GM18499 (cell line): ENCODE results near the gene CFAP53.

Experiments used
- ATAC-seq: cut with Tn5 transposase; IDR thresholded peaks from one replicate; pipeline ENCODE4 v1.9.1; 2021; ENCODE audit warnings: moderate number of reproducible peaks; ENCODE audit not compliant: insufficient read depth, unreplicated experiment

The CFAP53 gene

DNA sequence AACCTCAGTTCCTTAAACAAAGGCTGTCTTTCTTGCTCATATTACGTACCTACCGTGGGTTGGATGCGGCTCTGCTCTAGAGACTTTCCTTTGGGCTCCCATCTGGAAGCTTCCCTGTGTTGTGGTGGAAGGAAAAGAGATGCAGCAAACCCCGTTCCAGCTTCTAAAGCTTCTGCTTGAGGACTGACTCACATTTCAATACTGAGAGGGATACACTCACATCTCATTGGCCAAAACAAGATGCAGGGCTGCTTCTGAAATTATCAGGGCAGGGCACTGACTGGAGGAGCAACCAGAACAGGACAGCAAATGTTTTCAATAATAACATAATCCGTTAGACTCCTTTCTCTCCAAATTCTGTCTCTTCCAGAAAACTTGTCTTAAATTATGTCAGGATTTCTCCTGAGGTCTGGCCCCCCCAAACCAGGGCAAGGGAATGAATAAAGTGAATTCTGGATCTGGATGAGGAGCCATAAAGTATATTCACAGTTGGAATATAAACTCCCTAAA, 66.9 kb downstream of the CFAP53 start:
- no peak for ATAC-seq

DNA sequence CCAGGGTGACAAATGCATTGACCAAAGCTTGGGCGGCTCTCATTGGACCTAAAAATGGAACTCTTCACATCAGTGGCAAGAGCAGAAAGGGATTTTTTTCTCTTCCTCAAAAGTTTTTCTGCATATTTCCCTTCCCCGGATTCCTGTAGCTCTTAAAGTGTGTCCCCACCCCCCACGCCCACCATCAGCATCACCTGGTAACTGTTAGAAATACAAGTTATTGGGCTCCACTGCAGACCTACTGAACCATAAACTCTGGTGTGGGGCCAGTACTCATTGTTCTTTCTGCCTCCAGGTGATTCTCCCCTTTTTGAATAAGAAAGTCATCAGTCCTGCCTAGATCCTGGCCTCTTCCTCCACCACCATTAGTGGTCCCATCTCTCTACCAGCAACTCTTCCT, 70.0 kb downstream of the CFAP53 start:
- ATAC-seq = no peak

DNA sequence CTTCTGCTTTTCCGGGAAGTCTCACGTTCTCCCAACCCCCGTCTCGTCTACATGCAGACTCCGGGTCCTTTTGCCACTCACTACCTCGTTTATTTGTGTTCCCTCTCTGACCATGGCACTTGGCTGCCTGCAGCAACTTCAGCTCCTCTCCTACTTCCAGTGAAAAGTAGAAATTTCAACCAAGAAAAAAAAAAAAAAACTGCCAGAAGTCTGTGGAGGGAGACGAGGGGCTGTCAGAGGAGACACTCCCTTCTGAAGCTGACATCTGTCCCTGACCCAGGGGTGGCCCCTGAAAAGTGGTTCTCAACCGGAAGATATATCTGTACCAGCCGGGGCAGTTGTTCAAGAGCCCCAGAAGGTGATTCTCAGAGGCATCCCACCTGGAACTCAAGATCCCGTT, 70.6 kb downstream of the CFAP53 start:
- ATAC-seq = no peak

DNA sequence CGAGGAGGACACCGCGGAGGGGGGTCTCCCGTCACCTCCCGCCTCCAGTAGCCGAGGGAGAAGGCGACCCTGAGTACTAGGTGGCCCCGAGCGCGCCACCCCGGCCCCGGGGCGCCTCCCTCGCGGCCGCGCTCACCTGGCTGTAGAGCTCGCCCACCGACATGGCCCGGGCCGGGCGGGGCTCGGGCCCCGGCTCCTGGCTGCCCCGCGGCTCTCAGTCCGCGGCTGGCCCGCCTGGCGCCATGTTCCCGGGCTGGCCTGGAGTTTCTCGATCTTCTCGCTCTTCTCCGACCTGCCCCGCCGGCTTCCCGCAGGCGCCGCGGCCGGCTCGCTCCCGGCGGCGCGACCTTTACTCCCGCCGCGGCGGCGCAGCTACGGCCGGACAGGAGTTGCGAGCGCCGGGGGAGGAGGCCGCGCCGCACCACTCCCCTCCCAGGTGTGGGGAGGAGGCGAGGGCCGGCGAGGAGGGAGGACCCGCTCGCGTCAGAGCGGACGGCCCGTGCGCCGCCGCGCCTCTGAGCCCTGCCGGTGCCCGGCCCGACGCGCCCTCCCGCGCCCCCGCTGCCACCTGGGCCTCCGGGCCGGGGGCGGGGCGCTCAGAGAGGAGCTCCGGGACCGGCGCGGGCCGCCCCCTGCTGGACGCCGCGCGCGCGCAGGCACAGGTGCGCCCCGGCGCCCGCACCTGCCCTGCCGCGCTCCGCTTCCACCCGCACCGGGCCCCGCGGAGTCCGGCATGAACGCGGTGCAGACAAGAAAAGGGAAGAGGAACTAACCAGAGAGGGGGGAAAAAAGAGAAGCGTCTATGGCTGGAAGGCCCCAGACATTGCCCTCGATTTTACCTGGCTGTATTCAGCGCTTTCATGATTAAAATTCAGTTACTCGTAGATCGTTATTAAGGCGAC, 71.4 kb downstream of the CFAP53 start, which contains the start of gene MYO5B:
Gene MYO5B (minus strand): TSS at position 517 of the 902 bp plus-strand sequence. CDS start 354 bp downstream, at position 163.
- ATAC-seq = no peak

DNA sequence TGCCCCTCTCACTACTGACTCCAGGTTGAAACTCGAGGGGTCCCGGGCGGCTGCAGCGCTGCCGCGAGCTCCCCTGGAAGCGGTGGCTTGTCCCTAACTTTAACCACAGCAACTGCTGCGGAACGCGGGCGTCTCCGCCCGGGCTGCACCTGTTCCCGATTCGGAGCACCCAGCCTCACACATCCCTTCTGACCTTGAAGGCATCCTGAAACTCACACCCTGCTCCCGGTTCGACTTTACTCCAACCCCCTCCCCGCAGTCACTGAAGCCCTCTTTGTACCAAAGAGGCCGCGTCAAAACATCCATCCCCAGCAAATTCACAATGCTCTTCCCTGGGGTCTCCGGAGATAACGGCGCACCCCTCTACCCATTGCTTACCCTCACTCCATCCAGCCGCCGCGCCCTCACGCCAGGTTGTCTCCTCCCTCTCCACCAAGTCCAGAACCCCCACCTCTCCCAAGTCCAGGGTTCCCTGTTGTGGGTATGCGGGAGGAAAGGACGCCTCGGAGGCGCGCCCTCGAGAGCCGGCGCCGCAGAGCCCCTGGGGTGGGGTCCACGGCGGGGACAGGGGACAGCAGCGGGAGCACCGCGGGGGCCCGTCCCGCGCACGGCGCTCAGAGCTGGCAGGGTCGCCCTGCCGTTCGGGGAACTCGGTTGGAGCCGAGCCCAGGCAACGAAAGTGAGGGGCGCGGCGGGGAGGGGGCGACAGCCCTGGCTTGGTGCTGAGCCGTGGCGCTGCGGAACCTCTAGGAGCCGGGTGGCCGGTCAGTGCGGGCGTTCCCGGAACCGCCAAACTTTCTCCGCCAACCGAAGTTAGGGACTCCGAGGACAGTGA, 72.3 kb downstream of the CFAP53 start:
- ATAC-seq = no peak

DNA sequence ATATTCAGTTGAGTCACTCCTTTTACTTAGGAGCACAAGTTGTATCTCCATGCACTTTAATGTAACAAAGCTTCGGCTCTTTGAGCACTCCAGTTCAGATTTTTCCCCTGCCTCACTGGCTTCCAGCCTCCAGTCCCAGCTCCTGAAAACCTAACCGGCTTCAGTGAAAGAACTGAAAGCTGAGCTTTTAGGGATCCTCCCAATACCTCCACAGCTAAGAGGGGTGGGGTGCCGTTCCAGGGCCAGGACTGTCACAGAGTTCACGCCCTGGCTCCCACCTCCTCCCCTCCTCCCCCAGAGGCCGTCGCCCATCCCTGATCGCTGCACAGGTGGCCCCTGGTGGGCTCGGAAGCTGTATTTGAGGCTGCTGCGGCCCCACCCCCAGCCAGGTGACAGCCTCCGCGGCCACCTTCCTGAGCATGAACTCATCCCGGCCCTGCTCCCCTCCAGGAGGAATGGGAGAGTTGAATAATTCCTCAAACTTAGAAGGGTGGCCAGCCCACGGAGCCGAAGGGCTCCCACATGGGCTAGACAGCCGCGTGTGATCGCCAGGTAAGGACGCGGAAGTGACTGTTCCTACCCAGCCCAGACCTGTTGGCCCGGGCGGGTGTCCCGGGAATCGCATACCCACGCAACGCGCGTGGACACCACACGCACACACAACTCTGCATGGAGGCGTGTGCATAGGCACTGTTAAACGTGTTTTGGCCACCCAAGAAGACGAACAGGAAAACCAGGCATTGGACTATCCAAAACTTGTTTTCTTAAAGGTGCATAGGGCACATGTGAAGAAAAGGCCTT, 73.1 kb downstream of the CFAP53 start:
- no peak for ATAC-seq

DNA sequence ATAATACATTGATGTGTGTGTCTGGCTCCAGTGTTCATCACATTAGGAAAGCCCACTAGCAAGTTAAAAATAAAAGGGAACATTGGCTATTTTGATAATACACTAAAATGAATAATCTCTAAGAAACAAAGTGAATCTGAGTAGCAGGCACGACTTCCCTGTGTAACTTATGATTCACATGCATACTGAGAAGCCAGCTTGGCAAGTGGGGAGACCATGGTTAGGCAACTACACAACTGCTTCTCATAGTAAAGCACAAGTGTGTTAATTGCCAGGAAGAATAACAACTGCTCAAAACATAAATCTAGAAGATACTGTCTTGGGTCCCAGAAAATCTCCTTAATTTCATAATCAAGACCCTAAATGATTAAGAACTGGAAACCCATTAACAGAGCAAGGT, 75.4 kb downstream of the CFAP53 start:
- ATAC-seq = no peak

DNA sequence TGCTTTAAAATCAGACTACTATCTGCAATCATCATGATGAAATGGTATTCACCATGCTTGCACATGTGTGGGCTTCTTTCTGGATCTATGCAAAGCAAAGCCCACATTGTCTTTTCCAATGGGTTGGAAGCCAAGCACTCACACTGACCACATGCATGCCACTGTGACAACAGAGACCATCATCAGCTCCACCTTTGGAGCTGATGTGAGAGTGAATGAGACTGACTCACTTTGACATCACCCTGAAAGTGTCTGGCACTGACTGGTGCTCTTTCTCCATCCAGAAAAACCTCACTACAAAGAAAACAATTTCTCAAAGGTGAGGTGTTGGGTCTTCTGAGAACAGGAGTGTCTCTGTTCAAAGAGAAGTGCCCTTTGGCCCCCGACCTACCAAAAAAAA, 76.1 kb downstream of the CFAP53 start:
- no peak for ATAC-seq

DNA sequence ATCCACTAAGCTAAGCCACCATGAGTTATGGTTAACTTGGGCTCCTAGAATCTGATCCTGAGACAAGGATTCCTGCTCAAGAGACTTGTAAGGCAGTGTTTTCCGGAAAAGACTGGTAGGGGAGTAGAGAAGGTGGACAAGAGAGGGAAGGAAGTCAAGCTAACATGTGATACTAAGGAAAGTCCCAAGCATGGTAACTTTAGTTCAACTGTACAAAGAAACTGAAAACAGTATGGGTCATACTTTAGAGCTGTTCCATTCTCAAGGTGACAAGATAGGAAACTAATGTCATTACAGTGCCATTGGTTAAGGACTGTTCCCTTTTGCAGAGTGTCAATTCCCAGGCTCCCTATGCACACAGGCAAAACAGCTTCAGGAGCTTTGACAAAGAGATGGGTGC, 77.1 kb downstream of the CFAP53 start:
- no peak for ATAC-seq

DNA sequence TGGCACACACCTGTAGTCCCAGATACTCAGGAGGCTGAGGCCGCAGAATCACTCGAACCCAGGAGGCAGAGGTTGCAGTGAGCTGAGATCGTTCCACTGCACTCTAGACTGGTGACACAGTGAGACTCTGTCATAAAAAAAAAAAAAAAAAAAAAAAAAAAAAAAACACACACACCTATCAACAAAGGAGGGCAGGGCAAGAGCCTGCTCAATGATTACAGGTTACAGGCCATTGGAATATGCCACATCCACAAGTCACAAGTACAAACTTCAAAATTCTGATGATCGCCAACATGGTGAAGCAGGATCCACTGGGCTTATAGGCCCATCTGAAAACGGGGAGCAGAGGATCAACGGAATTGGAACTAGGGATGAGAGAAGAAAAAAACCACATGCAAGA, 77.6 kb downstream of the CFAP53 start:
- ATAC-seq = no peak

DNA sequence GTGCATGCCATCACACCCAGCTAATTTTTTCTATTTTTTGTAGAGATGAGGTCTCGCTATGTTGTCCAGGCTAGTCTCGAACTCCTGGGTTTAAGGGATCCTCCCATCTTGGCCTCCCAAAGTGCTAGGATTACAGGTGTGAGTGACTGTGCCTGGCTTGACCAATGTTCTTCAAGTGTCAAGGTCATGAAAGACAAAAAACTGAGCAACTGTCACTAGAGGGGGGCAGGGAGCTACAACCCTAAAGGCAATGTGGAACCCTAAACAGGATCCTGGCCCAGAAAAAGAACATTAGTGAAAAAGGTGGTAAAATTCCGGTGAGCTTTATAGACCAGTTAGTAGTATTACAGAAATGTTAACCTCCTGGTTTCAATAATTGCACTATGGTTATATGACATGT, 78.6 kb downstream of the CFAP53 start:
- ATAC-seq = no peak

DNA sequence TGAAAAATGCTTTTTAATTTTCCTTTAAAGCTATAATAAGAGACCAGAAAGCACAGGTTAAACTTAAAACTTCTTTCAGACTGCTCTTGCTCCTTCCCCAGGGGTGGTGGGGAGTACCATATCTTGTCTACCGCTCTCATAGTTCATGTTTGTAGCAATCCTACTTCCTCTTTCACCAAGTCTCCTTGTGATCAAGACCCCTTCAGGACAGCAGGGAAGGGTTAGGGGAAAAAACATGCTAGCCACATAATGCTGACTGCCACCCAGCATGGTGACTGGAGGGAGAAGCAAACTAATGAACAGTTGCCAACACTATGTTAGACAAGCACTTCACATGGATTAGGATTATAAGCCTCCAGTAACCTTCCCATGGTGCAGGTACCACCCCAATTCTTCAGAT, 79.9 kb downstream of the CFAP53 start:
- ATAC-seq = no peak

DNA sequence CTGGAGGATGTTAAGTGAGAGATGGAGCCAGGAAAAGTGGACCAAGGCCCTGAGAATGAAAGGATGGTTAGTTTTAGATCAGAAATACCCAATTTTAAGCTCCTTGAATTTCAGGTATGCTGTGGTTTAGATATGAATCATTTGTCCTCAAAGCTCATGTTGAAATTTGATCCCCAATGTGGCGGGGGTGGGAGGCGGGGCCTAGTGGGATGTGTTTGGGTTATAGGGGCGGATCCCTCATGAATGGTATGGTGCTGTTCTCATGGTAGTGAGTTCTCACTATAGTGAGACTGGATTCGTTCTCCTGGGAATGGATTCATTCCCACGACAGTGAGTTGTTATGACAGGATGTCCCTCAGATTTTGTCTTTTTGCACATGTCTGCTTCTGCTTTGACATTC, 82.7 kb downstream of the CFAP53 start:
- no peak for ATAC-seq

DNA sequence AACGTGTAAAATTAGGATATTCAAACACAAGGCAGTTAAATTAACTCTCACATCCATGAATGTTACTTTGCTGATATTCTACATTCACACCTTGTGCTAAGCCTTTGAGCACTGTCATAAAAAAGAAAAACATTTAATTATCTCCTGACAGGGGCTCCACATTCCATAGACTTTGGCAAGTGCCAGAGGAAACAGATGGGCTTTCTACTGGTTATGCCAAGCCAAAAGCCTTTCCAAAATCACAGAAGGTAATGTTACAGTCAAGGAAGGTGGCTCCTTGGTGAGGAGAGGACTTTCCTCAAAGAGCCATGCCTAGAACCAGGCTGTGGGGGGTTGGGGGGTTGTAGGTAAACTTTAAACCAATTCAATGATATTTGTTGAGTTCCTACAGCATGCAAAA, 83.8 kb downstream of the CFAP53 start:
- ATAC-seq = no peak

DNA sequence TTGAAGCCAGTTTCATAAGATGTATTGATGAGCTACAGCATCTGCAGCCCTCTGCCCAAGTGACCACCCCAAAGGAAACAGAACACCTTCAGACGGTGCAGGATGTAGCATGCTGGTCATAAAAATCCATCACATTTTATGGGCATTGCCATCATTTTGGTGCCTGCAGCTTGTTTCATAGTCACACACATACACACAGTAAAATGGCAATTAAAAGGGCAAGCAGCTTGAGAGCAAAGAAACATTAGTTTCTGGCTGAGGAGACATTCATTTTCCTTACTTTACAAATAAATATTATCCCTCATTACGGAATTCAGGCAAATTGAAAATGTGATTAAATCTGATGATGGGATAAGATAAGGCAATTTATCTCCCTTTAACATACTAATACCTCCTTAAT, 84.7 kb downstream of the CFAP53 start:
- no peak for ATAC-seq

DNA sequence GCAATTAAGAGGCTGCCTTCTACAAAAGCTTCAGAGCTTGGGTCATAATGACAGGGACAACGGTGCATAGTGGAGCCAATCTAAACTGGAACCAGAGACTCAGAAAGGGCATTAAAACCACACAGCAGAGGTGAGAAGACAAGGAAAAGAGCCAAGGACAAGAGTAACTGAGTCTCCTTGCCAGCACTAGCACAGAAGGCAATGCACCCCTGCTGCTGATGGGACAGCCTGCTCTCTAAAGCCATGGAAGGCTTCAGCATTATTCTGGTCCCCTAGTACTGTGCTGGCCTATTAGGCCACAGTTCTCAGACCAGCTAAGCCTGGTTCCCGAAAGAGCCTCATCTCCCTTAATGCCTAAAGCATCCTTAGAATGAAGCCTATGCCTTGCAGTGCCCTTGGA, 86.8 kb downstream of the CFAP53 start:
- no peak for ATAC-seq

DNA sequence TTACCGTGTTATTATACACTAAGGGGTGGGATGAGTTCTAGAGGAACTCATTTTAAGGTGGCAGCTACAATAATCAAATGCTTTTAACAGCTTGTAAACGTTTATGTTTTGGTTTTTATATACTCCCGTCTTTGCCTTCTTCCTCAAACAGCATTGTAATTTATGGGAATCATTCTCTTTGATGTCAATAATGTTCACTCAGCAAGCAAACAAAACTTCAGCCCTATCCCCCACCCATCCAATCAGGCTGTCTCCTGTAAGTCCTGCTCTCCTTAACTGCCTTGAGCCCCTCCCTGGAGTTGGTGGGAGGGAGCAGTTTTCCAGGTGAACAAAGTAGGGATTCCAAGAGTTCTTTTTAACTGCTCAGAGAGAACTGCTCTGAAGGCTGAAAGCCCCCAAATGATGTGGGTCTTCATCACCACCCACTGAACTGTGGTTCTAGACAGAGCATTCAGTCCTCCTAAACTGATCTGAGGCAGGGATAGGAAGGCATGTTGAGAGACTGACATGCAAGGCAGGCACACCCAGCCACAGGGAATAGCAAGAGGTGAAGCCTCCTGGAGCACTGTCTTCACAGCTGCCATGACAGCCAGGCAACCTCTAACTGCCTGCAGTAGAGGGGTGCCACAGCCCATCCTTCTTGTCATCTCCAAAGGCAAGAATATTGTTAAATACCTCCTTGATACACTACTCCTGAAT, 88.9 kb downstream of the CFAP53 start:
- no peak for ATAC-seq
